Gastrocnemius medialis (tissue), 4 donors: ENCODE measurements around the gene HTR4. TPM values are rescaled to one million over a fixed set of nuclear protein-coding genes. Genes with fewer than 3 reads are reported as not detected.
A peak's percentile ranks its signal among the peaks of the same experiment; 100 is the strongest.

Experiments
- ATAC-seq, 2 donors: fragments of 150-250 bp; one replicate each; pipeline ENCODE4 v1.9.1; 2016
- DNase-seq, 2 donors: peaks; one replicate each; pipeline ENCODE4 v3.0.0-alpha.2; 2019
- H3K27ac ChIP-seq, 4 donors: fragments of 200-600 bp; sonication (generic); 1 replicate in 1 of 4; 2 replicates in 3 of 4; pipeline ENCODE4 v1.5.1; 2016 to 2018; ENCODE audit warnings: mild to moderate bottlenecking in 2 of 4, moderate library complexity in 1 of 4
- H3K27me3 ChIP-seq, 3 donors: fragments of 200-600 bp; sonication (generic) in 2 of 3; 1 replicate in 1 of 3; 2 replicates in 2 of 3; pipeline versions ENCODE4 v1.5.1 to v1.6.0; 2016 to 2019; ENCODE audit warnings: mild to moderate bottlenecking in 1 of 3, moderate library complexity in 1 of 3
- H3K36me3 ChIP-seq, 2 donors: fragments of 200-600 bp; sonication (generic) in 1 of 2; one replicate each; pipeline ENCODE4 v1.5.1; 2017 to 2018
- H3K4me1 ChIP-seq, 2 donors: fragments of 200-600 bp; sonication (generic) in 1 of 2; one replicate each; pipeline ENCODE4 v1.5.1; 2016 to 2017; ENCODE audit warnings: mild to moderate bottlenecking in 2 of 2
- H3K4me3 ChIP-seq, 4 donors: fragments of 200-600 bp; sonication (generic) in 3 of 4; 1 replicate in 1 of 4; 2 replicates in 3 of 4; pipeline ENCODE4 v1.5.1; 2016 to 2019; ENCODE audit warnings: mild to moderate bottlenecking in 2 of 4
- H3K9me3 ChIP-seq, 3 donors: fragments of 200-600 bp; sonication (generic) in 2 of 3; 1 replicate in 1 of 3; 2 replicates in 2 of 3; pipeline ENCODE4 v1.5.1; 2016 to 2019
- POLR2A ChIP-seq, 2 donors: fragments of 450-650 bp; IDR thresholded peaks; one replicate each; pipeline ENCODE4 v1.6.1; 2017; ENCODE audit warnings: antibody characterized with exemption in 2 of 2, mild to moderate bottlenecking in 2 of 2, moderate library complexity in 2 of 2
- in situ Hi-C, 4 donors: fragments of 200-750 bp; cut with MboI; loops; one replicate each; pipeline versions ENCODE4 v1.15.0 to v1.8.0; 2017; ENCODE audit warnings: low sequenced_read_pairs in 4 of 4
- intact Hi-C: fragments of 100-400 bp; cut with DNase I; formaldehyde crosslinking; loops from one replicate; pipeline ENCODE4 v1.15.1; 2023; ENCODE audit warnings: low total_unique reads
- total RNA-seq, 4 donors: library from RNA; depleted of rRNA; stranded (reverse); fragments of >200 nt; gene quantifications; one replicate each; pipeline versions ENCODE4 v1.1.0 to v1.2.3, GENCODE V29; 2016
- TF ChIP-seq, protein P1 (sequence below), 5 experiments: fragments of 450-650 bp in 3 of 5; fragments of 200-600 bp in 2 of 5; sonication (generic) in 2 of 5; IDR thresholded peaks in 4 of 5; conservative IDR thresholded peaks in 1 of 5; 1 replicate in 4 of 5; 2 replicates in 1 of 5; pipeline ENCODE4 v1.5.1; 2016 to 2019; ENCODE audit warnings: antibody characterized with exemption in 5 of 5, mild to moderate bottlenecking in 3 of 5, moderate library complexity in 3 of 5

HTR4 gene
- total RNA-seq, 4 donors from 2014 or later = 0.41 to 0.51 TPM; not detected in 2

GRCh38 chr5:148491015-148491792 is 163.1 kb downstream of the HTR4 start:
- Histone ChIP-seq H3K4me3 (no peak overlapping the region), H3K27ac (peak overlapping the region in 3 of 4 donors; percentile 23 to 37 (median 26))
- intact Hi-C loops = no loop called here

GRCh38 chr5:148488757-148489156 is 165.6 kb downstream of the HTR4 start:
- peaks cover 9 to 20% of the 10 kb centered on the region in 2 donors for H3K4me1 ChIP-seq
- TF ChIP-seq, protein P1, sequence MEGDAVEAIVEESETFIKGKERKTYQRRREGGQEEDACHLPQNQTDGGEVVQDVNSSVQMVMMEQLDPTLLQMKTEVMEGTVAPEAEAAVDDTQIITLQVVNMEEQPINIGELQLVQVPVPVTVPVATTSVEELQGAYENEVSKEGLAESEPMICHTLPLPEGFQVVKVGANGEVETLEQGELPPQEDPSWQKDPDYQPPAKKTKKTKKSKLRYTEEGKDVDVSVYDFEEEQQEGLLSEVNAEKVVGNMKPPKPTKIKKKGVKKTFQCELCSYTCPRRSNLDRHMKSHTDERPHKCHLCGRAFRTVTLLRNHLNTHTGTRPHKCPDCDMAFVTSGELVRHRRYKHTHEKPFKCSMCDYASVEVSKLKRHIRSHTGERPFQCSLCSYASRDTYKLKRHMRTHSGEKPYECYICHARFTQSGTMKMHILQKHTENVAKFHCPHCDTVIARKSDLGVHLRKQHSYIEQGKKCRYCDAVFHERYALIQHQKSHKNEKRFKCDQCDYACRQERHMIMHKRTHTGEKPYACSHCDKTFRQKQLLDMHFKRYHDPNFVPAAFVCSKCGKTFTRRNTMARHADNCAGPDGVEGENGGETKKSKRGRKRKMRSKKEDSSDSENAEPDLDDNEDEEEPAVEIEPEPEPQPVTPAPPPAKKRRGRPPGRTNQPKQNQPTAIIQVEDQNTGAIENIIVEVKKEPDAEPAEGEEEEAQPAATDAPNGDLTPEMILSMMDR (IDR thresholded peaks at IDR 0.05 in 4 of 5, conservative IDR thresholded peaks at IDR 0.05 in 1 of 5) = no peak
- no peak for TF ChIP-seq POLR2A (IDR thresholded peaks at IDR 0.05)
- intact Hi-C loops (no loop called here), in situ Hi-C loops (no loop called here)
- DNase-seq (no peak), ATAC-seq (no peak)
- H3K27me3 ChIP-seq = no peaks in the 10 kb centered on the region
- no peaks in the 10 kb centered on the region for H3K9me3 ChIP-seq
- H3K36me3 ChIP-seq = no peaks in the 10 kb centered on the region
- no peak overlapping the region for H3K27ac ChIP-seq
- H3K4me3 ChIP-seq = no peak overlapping the region

More at GRCh38 chr5:148491015-148491792, 163.1 kb downstream of the HTR4 start:
- Histone ChIP-seq H3K36me3 (no peaks in the 10 kb centered on the region), H3K9me3 (no peaks in the 10 kb centered on the region), H3K27me3 (no peaks in the 10 kb centered on the region), H3K4me1 (peaks cover 9 to 20% of the 10 kb centered on the region in 2 donors)
- TF ChIP-seq, protein P1 (IDR thresholded peaks at IDR 0.05 in 4 of 5, conservative IDR thresholded peaks at IDR 0.05 in 1 of 5) = no peak
- no peak for TF ChIP-seq POLR2A (IDR thresholded peaks at IDR 0.05)
- DNase-seq (no peak), ATAC-seq (peak; percentile 77 to 90)
- in situ Hi-C loops = no loop called here

DNA sequence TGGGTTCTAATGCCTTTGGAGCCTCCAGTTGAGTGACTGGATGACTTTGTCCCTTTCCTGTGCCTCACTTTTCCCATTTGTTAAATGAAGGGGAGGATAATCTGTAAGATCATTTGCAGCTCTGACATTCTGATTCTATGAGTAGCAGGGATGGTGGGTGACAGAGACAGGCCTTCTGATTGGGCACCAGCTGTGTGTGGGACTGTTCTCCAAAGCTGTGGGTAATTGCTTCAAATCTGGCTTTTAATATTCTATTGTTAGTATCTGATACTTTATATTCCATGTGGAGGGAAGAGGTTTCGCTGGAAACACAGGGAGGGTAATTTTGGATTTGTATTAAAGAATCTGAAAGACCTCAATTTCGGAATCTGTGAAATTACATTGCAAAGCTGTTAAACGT is 167.9 kb downstream of the HTR4 start:
- Histone ChIP-seq H3K4me1 (peaks cover 3 to 14% of the 10 kb centered on the region in 2 donors), H3K4me3 (no peak overlapping the region), H3K27ac (no peak overlapping the region), H3K36me3 (no peaks in the 10 kb centered on the region), H3K9me3 (no peaks in the 10 kb centered on the region), H3K27me3 (no peaks in the 10 kb centered on the region)
- no peak for DNase-seq
- TF ChIP-seq, protein P1 (IDR thresholded peaks at IDR 0.05 in 4 of 5, conservative IDR thresholded peaks at IDR 0.05 in 1 of 5) = no peak
- no peak for TF ChIP-seq POLR2A (IDR thresholded peaks at IDR 0.05)
- ATAC-seq = no peak
- intact Hi-C loops (no loop called here), in situ Hi-C loops (no loop called here)

GRCh38 chr5:148484651-148485050 is 169.7 kb downstream of the HTR4 start:
- Histone ChIP-seq H3K4me1 (no peaks in the 10 kb centered on the region), H3K27me3 (no peaks in the 10 kb centered on the region), H3K36me3 (no peaks in the 10 kb centered on the region), H3K9me3 (no peaks in the 10 kb centered on the region), H3K27ac (no peak overlapping the region), H3K4me3 (no peak overlapping the region)
- ATAC-seq = no peak
- in situ Hi-C loops (no loop called here), intact Hi-C loops (no loop called here)
- no peak for TF ChIP-seq POLR2A (IDR thresholded peaks at IDR 0.05)
- TF ChIP-seq, protein P1 (IDR thresholded peaks at IDR 0.05 in 4 of 5, conservative IDR thresholded peaks at IDR 0.05 in 1 of 5) = no peak
- no peak for DNase-seq
